Left ventricle myocardium inferior (tissue), 1 donor: ENCODE measurements around the gene DDX18. TPM values are rescaled to one million over a fixed set of nuclear protein-coding genes. Genes with fewer than 3 reads are reported as not detected.

Source experiments
- DNase-seq: peaks from one replicate; pipeline ENCODE4 v3.0.0-alpha.2; 2020
- H3K27ac ChIP-seq: fragments of 200-600 bp; replicated peaks from 2 replicates; pipeline ENCODE4 v1.8.0; 2021
- H3K27me3 ChIP-seq: fragments of 200-600 bp; 2 replicates; pipeline ENCODE4 v1.8.0; 2021; ENCODE audit warnings: low read depth
- H3K36me3 ChIP-seq: fragments of 200-600 bp; 2 replicates; pipeline ENCODE4 v1.8.0; 2021
- H3K4me1 ChIP-seq: fragments of 200-600 bp; 2 replicates; pipeline ENCODE4 v1.8.0; 2021
- H3K4me3 ChIP-seq: fragments of 200-600 bp; 2 replicates; pipeline ENCODE4 v1.8.0; 2021; ENCODE audit warnings: mild to moderate bottlenecking, moderate library complexity
- H3K9me3 ChIP-seq: fragments of 200-600 bp; replicated peaks from 2 replicates; pipeline ENCODE4 v1.8.0; 2021
- CTCF ChIP-seq: fragments of 200-600 bp; IDR thresholded peaks from 2 replicates; pipeline ENCODE4 v1.8.0; 2021; ENCODE audit warnings: antibody characterized with exemption, mild to moderate bottlenecking, borderline replicate concordance
- intact Hi-C: fragments of 100-400 bp; cut with micrococcal nuclease; formaldehyde crosslinking; loops from one replicate; pipeline ENCODE4 v1.11.0; 2022
- total RNA-seq: library from RNA; stranded (reverse); fragmentation: NEBNext Ultra II Directional; extraction: Animal tissue kit (Norgen Biotek cat#: 25700); gene quantifications from one replicate; pipeline ENCODE4 v1.2.1, GENCODE V29; 2021
- donor health status: DM: no; HTN: yes; CAD: no; lungs with severe emphysema.

The DDX18 gene
- total RNA-seq, 1 donor from 2014 or later = 25.5 TPM

- Histone ChIP-seq H3K27me3 (peaks cover 39% of the 10 kb centered on the region), H3K4me3 (no peak overlapping the region), H3K9me3 (peaks cover 7% of the 10 kb centered on the region), H3K36me3 (no peaks in the 10 kb centered on the region), H3K4me1 (no peaks in the 10 kb centered on the region), H3K27ac (no peak overlapping the region)
- intact Hi-C loops = no loop called here
- TF ChIP-seq CTCF = no peak
- DNase-seq = no peak
These were observed 48.0 kb downstream of the DDX18 start for GRCh38 chr2:117862459-117862858.

GRCh38 chr2:117875786-117876185 is 61.3 kb downstream of the DDX18 start:
- Histone ChIP-seq H3K4me1 (no peaks in the 10 kb centered on the region), H3K9me3 (no peaks in the 10 kb centered on the region), H3K4me3 (no peak overlapping the region), H3K36me3 (no peaks in the 10 kb centered on the region), H3K27me3 (peaks cover 23% of the 10 kb centered on the region), H3K27ac (no peak overlapping the region)
- intact Hi-C loops = no loop called here
- DNase-seq = no peak
- TF ChIP-seq CTCF = no peak

DNA sequence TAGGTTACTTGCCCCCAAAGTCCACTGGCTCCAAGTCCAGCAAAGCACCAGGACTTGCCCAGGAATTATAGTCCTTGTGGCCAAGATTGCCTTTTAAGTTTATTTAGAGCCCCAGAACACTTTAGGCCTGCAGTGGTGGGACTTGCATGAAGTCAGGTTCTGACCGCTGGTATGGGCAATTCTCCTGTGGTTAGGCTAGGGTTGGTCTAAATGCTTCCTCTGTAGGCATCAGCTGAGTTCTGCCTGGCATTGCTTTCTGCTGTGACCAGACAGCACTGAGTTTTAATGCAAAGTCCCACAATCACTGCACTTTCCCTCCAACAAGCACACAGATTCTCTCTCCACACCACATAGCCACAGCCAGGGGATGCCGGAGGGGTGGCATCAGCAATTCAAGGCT is 64.5 kb downstream of the DDX18 start:
- TF ChIP-seq CTCF = no peak
- no peaks in the 10 kb centered on the region for H3K36me3 ChIP-seq
- peaks cover 23% of the 10 kb centered on the region for H3K27me3 ChIP-seq
- H3K4me3 ChIP-seq = no peak overlapping the region
- no peaks in the 10 kb centered on the region for H3K4me1 ChIP-seq
- DNase-seq = no peak
- H3K27ac ChIP-seq = no peak overlapping the region
- intact Hi-C loops = no loop called here
- H3K9me3 ChIP-seq = peaks cover 5% of the 10 kb centered on the region

Other genes starting within 250 kb of the DDX18 start
- gene CCDC93, start 199.4 kb downstream of the DDX18 start, total RNA-seq = 22.8 TPM